Measurements from ENCODE around the gene KANK3.
"Not testable (repeated sequence)": the region's sequence is repeated elsewhere in the genome, so short reads cannot be mapped to it uniquely, and the experiment has no call there.

KANK3 gene

GRCh38 chr19:8363803-8364771 is 21.0 kb upstream of the KANK3 start, which contains the start of gene ANGPTL4:
TSS of gene ANGPTL4 (plus strand) at chr19:8364155. CDS start at chr19:8364322, 167 bp downstream.
- Histone ChIP-seq H3K4me1 (peaks cover 40 to 50% (median 44%) of the 10 kb centered on the region in 10 experiments), H3K27me3 (peaks cover 47 to 69% (median 64%) of the 10 kb centered on the region in 11 experiments), H3K9me3 (replicated peaks in 1 of 11) (no peaks in the 10 kb centered on the region), H3K4me3 (peak within 1 kb of the TSS; percentile 44 to 67 (median 57)), H3K4me2 (peak within 1 kb of the TSS; percentile 90 to 100 (median 96)), H3K9ac (peak within 1 kb of the TSS; percentile 17 to 71 (median 46); a peak in 18 of 22 replicates), H3K36me3 (no peaks in the 10 kb centered on the region), H4K20me1 (peaks cover 0 to 31% (median 14%) of the 10 kb centered on the region in 11 experiments; a peak in 14 of 22 replicates), H3K27ac (peak within 1 kb of the TSS in 4 of 11 experiments; percentile 48 to 55 (median 52); a peak in 7 of 22 replicates)
- TF ChIP-seq Cebpa-rat (IDR thresholded peaks at IDR 0.05): no peak

- Histone ChIP-seq H3K9ac (peak overlapping the region in 1 of 11 experiments; percentile 6; a peak in 1 of 22 replicates), H3K36me3 (no peaks in the 10 kb centered on the region), H3K4me3 (no peak overlapping the region), H3K9me3 (replicated peaks in 1 of 11) (no peaks in the 10 kb centered on the region), H4K20me1 (peaks cover 0 to 28% (median 14%) of the 10 kb centered on the region in 11 experiments; a peak in 14 of 22 replicates), H3K27me3 (peaks cover 38 to 54% (median 53%) of the 10 kb centered on the region in 11 experiments), H3K4me2 (peak overlapping the region; percentile 12 to 78 (median 37); a peak in 17 of 22 replicates), H3K4me1 (peaks cover 28 to 37% (median 32%) of the 10 kb centered on the region in 10 experiments), H3K27ac (0 out of 22 replicates have a peak overlapping the region, but pooled peaks of 1 of the 11 experiments have one; percentile 26)
- no peak for TF ChIP-seq Cebpa-rat (IDR thresholded peaks at IDR 0.05)
Measured at GRCh38 chr19:8361921-8362793, 19.1 kb upstream of the KANK3 start.

DNA sequence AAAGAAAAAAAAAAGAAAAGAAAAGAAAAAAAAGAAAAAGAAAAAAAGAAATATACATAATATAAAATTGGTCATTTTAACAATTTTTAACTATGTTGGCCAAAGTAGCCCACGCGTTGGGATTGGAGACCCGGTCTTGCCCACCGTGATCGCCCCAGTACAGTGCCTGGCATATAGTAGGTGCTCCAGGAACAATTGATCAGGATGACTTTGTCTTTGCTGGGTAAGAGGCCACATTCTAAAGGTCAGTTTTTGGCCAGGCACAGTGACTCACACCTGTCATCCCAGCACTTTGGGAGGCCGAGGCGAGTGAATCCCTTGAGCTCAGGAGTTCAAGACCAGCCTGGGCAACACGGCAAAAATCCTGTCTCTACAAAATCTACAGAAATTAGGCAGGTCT is 17.1 kb upstream of the KANK3 start:
- no peak for TF ChIP-seq Cebpa-rat (IDR thresholded peaks at IDR 0.05)
- H3K36me3 ChIP-seq: no peaks in the 10 kb centered on the region
- H3K4me2 ChIP-seq: no peak overlapping the region
- no peak overlapping the region for H3K9ac ChIP-seq
- peaks cover 20 to 36% (median 35%) of the 10 kb centered on the region in 11 experiments for H3K27me3 ChIP-seq
- H3K27ac ChIP-seq: no peak overlapping the region
- peaks cover 0 to 8% (median 0%) of the 10 kb centered on the region in 11 experiments; a peak in 5 of 22 replicates for H3K9me3 ChIP-seq (replicated peaks in 1 of 11)
- peaks cover 26 to 48% (median 34%) of the 10 kb centered on the region in 10 experiments for H3K4me1 ChIP-seq
- no peak overlapping the region for H3K4me3 ChIP-seq
- H4K20me1 ChIP-seq: peaks cover 0 to 12% (median 8%) of the 10 kb centered on the region in 11 experiments; a peak in 10 of 22 replicates

DNA sequence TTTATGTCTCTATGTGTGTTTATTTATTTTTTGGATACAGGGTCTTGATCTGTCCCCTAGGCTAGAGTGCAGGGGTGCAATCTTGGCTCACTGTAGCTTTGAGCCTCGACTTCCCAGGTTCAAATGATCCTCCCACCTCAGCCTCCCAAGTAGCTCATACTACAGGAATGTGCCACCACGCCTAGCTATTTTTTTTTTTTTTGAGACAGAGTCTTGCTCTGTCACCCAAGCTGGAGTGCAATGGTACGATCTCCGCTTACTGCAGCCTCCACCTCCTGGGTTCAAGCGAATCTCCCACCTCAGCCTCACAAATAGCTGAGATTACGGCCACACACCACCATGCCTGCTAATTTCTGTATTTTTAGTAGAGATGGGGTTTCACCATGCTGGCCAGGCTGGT is 15.9 kb upstream of the KANK3 start:
- Histone ChIP-seq H3K4me3 (no peak overlapping the region), H3K4me2 (no peak overlapping the region), H3K4me1 (peaks cover 20 to 48% (median 33%) of the 10 kb centered on the region in 10 experiments), H3K27ac (no peak overlapping the region), H3K27me3 (peaks cover 8 to 23% (median 22%) of the 10 kb centered on the region in 11 experiments; a peak in 21 of 22 replicates), H3K36me3 (no peaks in the 10 kb centered on the region), H3K9me3 (replicated peaks in 1 of 11) (peaks cover 0 to 8% (median 0%) of the 10 kb centered on the region in 11 experiments; a peak in 5 of 22 replicates), H3K9ac (no peak overlapping the region), H4K20me1 (peaks cover 0 to 4% (median 0%) of the 10 kb centered on the region in 11 experiments; a peak in 1 of 22 replicates)
- TF ChIP-seq Cebpa-rat (IDR thresholded peaks at IDR 0.05): no peak

- 0 out of 22 replicates have a peak, but pooled peaks cover 0 to 2% (median 0%) of the 10 kb centered on the region in 11 experiments for H4K20me1 ChIP-seq
- no peaks in the 10 kb centered on the region for H3K36me3 ChIP-seq
- H3K9me3 ChIP-seq (replicated peaks in 1 of 11): peaks cover 0 to 8% (median 0%) of the 10 kb centered on the region in 11 experiments; a peak in 5 of 22 replicates
- no peak overlapping the region for H3K9ac ChIP-seq
- peaks cover 5 to 50% (median 27%) of the 10 kb centered on the region in 10 experiments; a peak in 18 of 20 replicates for H3K4me1 ChIP-seq
- H3K27me3 ChIP-seq: peaks cover 0 to 7% (median 5%) of the 10 kb centered on the region in 11 experiments; a peak in 14 of 22 replicates
- TF ChIP-seq Cebpa-rat (IDR thresholded peaks at IDR 0.05): no peak
- H3K4me2 ChIP-seq: no peak overlapping the region
- H3K4me3 ChIP-seq: no peak overlapping the region
- no peak overlapping the region for H3K27ac ChIP-seq
Measured at GRCh38 chr19:8357007-8357521, 14.0 kb upstream of the KANK3 start.

DNA sequence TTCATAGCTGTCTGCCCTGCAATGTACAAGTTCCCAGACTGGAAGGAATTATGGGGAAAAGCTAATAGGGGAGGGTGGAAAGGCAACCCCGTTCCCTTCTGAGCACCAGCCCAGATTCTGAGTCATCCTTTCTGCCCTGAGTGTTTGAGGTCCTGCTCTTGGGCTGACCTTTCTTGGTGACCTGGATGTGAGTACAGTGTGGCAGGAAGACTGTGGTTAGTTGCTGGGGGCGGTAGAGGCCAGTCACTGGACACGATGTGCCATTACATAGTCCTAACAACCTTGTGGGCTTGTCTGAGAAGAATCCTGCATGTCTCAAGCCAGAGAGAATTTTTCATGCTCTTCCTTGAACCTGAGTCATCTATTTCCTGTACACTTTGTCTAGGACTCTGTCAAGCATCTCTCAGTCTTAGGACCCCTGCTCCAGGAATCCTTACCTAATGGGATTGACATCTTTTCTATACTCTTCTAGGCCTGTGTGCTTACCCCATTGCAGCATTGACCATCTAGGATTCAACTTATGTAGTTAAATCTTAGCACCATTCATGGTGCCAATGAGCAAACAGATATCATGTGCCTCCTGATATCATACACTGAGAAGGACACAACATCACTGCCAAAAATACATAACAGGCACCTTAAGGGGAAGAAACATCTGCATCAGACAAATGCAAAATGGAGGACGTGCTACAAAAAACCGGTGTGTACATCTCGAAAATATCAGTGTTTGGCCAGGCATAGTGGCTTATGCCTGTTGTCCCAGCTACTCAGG is 12.8 kb upstream of the KANK3 start:
- Histone ChIP-seq H3K27ac (no peak overlapping the region), H3K4me2 (peak overlapping the region in 6 of 11 experiments; percentile 11 to 70 (median 48); a peak in 11 of 22 replicates), H3K27me3 (peaks cover 0 to 3% (median 0%) of the 10 kb centered on the region in 11 experiments; a peak in 3 of 22 replicates), H3K4me1 (peaks cover 0 to 44% (median 23%) of the 10 kb centered on the region in 10 experiments; a peak in 17 of 20 replicates), H3K36me3 (no peaks in the 10 kb centered on the region), H3K4me3 (no peak overlapping the region), H4K20me1 (no peaks in the 10 kb centered on the region), H3K9ac (0 out of 22 replicates have a peak overlapping the region, but pooled peaks of 3 of the 11 experiments have one; percentile 2 to 16 (median 13)), H3K9me3 (replicated peaks in 1 of 11) (peaks cover 0 to 8% (median 0%) of the 10 kb centered on the region in 11 experiments; a peak in 5 of 22 replicates)
- no peak for TF ChIP-seq Cebpa-rat (IDR thresholded peaks at IDR 0.05)

- H4K20me1 ChIP-seq; H3K36me3 ChIP-seq; H3K9ac ChIP-seq; H3K9me3 ChIP-seq (replicated peaks in 1 of 11); H3K4me3 ChIP-seq; H3K27me3 ChIP-seq; H3K27ac ChIP-seq: not testable (repeated sequence)
- H3K4me2 ChIP-seq: peak overlapping the region in 6 of 11 experiments; percentile 3 to 57 (median 32); a peak in 7 of 22 replicates
- H3K4me1 ChIP-seq: peaks cover 16 to 51% (median 35%) of the 10 kb centered on the region in 10 experiments
Measured at GRCh38 chr19:8352845-8353244, 9.8 kb upstream of the KANK3 start.
